A549 (cell line): ENCODE results near the gene FOXP3. TPM values are rescaled to one million over a fixed set of nuclear protein-coding genes. Genes with fewer than 3 reads are reported as not detected.

ENCODE experiments used
- ATAC-seq, 2 experiments: fragments of 200-7000 bp in 1 of 2; fragments of >200 bp in 1 of 2; cut with Nextera tagmentation in 1 of 2; cut with Tn5 transposase in 1 of 2; 3 replicates each; pipeline versions ENCODE4 v1.8.0 to v1.9.1; 2018 to 2020; ENCODE audit warnings: mild to moderate bottlenecking in 1 of 2, moderate library complexity in 1 of 2
- CTCF ChIA-PET: fragments of 300-600 bp; sonication (Branson Sonifier 250); formaldehyde crosslinking; extraction: SDS; loops from one replicate; lab custom pipeline; 2021; ENCODE audit warnings: antibody characterized with exemption, inconsistent platforms; lab: Yijun Ruan, JAX
- POLR2A ChIA-PET: fragments of 350-600 bp; formaldehyde crosslinking; extraction: SDS; loops from one replicate; lab custom pipeline; 2021; ENCODE audit warnings: antibody characterized with exemption, inconsistent platforms; lab: Yijun Ruan, JAX
- DNase-seq, 2 experiments: peaks; one replicate each; pipeline versions ENCODE4 v3.0.0 to v3.0.0-alpha.2; 2011 to 2016; ENCODE audit warnings: low read depth in 1 of 2, low spot score in 1 of 2
- FAIRE-seq: peaks from 2 replicates; lab custom pipeline; 2011; peaks lifted over from hg19 to GRCh38; lab: Jason Lieb, UNC
- H3K27ac ChIP-seq, 2 experiments: fragments of >200 bp; sonication (Bioruptor Twin); formaldehyde crosslinking; 3 replicates each; pipeline ENCODE4 v1.5.1; 2016 to 2017
- H3K4me1 ChIP-seq: fragments of >200 bp; sonication (Bioruptor Twin); formaldehyde crosslinking; 3 replicates; pipeline ENCODE4 v1.6.1; 2016
- H3K4me2 ChIP-seq: fragments of >200 bp; sonication (Bioruptor Twin); formaldehyde crosslinking; 3 replicates; pipeline ENCODE4 v1.6.1; 2016
- H3K4me3 ChIP-seq: fragments of >200 bp; sonication (Bioruptor Twin); formaldehyde crosslinking; 3 replicates; pipeline ENCODE4 v1.5.1; 2016
- H3K9me3 ChIP-seq: fragments of >200 bp; sonication (Bioruptor Twin); formaldehyde crosslinking; 3 replicates; pipeline ENCODE4 v1.6.1; 2016
- BHLHE40 ChIP-seq: IDR thresholded peaks from 2 replicates; pipeline ENCODE4 v1.6.1; 2012; ENCODE audit warnings: low read depth, low read length, inconsistent platforms
- CBX2 ChIP-seq: fragments of 200-600 bp; sonication (generic); IDR thresholded peaks from 2 replicates; pipeline ENCODE4 v1.6.1; 2016; ENCODE audit warnings: low read depth, mild to moderate bottlenecking, borderline replicate concordance
- CBX8 ChIP-seq: fragments of 200-600 bp; sonication (generic); IDR thresholded peaks from 2 replicates; pipeline ENCODE4 v1.6.1; 2016
- CHD2 ChIP-seq: fragments of 150-350 bp; IDR thresholded peaks from 2 replicates; pipeline ENCODE4 v1.6.1; 2014; ENCODE audit warnings: low read length; ENCODE audit not compliant: partially characterized antibody
- EHF ChIP-seq: fragments of 250-450 bp; sonication (Bioruptor Pico); IDR thresholded peaks from 2 replicates; pipeline ENCODE4 v1.5.0; 2020; ENCODE audit warnings: mild to moderate bottlenecking
- EP300 ChIP-seq, 2 experiments: fragments of >200 bp; sonication (Bioruptor Twin); formaldehyde crosslinking; IDR thresholded peaks; 2 replicates in 1 of 2; 3 replicates in 1 of 2; pipeline ENCODE4 v1.6.1; 2016 to 2017
- ESRRA ChIP-seq: fragments of 150-350 bp; IDR thresholded peaks from 2 replicates; pipeline ENCODE4 v1.6.1; 2014; ENCODE audit warnings: mild to moderate bottlenecking, low read length, borderline replicate concordance
- KDM1A ChIP-seq: fragments of 200-600 bp; sonication (generic); IDR thresholded peaks from 2 replicates; pipeline ENCODE4 v1.6.1; 2016; ENCODE audit warnings: low read depth, mild to moderate bottlenecking
- KDM5A ChIP-seq: fragments of 200-600 bp; sonication (generic); IDR thresholded peaks from 2 replicates; pipeline ENCODE4 v1.6.1; 2016; ENCODE audit warnings: antibody characterized with exemption, mild to moderate bottlenecking
- MAZ ChIP-seq: fragments of 150-350 bp; IDR thresholded peaks from 2 replicates; pipeline ENCODE4 v1.6.1; 2014; ENCODE audit warnings: antibody characterized with exemption, low read depth, low read length, borderline replicate concordance
- NR3C1 ChIP-seq: fragments of >200 bp; sonication (Bioruptor Twin); formaldehyde crosslinking; IDR thresholded peaks from 3 replicates; pipeline ENCODE4 v1.6.1; 2017
- POLR2AphosphoS2 ChIP-seq: conservative IDR thresholded peaks from 2 replicates; pipeline ENCODE4 v1.6.1; 2012; ENCODE audit warnings: low read length, improper control_type of control experiment, inconsistent platforms
- RARB ChIP-seq: fragments of 250-450 bp; sonication (Bioruptor Pico); IDR thresholded peaks from 2 replicates; pipeline ENCODE4 v1.8.0; 2021; ENCODE audit warnings: mild to moderate bottlenecking, moderate library complexity
- RCOR1 ChIP-seq: fragments of 150-350 bp; IDR thresholded peaks from 2 replicates; pipeline ENCODE4 v1.6.1; 2014; ENCODE audit warnings: antibody characterized with exemption, low read length, low read depth
- RFX5 ChIP-seq: fragments of 450-650 bp; IDR thresholded peaks from 2 replicates; pipeline ENCODE4 v1.7.1; 2014; ENCODE audit warnings: antibody characterized with exemption, mild to moderate bottlenecking, moderate library complexity
- TFCP2L1 ChIP-seq: fragments of 250-450 bp; sonication (Bioruptor Pico); IDR thresholded peaks from 2 replicates; pipeline ENCODE4 v1.5.0; 2021; ENCODE audit warnings: mild to moderate bottlenecking
- ZC3H11A ChIP-seq: fragments of 450-650 bp; IDR thresholded peaks from 2 replicates; pipeline ENCODE4 v1.6.1; 2014; ENCODE audit warnings: antibody characterized with exemption, mild to moderate bottlenecking
- ZFP36 ChIP-seq: fragments of 450-650 bp; IDR thresholded peaks from 2 replicates; pipeline ENCODE4 v1.6.1; 2014; ENCODE audit warnings: borderline replicate concordance; ENCODE audit not compliant: partially characterized antibody
- ZNF302 ChIP-seq: fragments of 250-450 bp; sonication (Bioruptor Pico); IDR thresholded peaks from 2 replicates; pipeline ENCODE4 v1.9.0; 2021; ENCODE audit warnings: inconsistent platforms, mild to moderate bottlenecking, moderate library complexity
- ZSCAN20 ChIP-seq: fragments of 250-450 bp; sonication (Bioruptor Pico); IDR thresholded peaks from 2 replicates; pipeline ENCODE4 v1.8.0; 2022; ENCODE audit warnings: mild to moderate bottlenecking, moderate library complexity
- WGBS: methylation state at CpG from one replicate; pipeline ENCODE4 v1.1.6; 2017; ENCODE audit errors: missing lambda C conversion rate; 5-methylcytosine and 5-hydroxymethylcytosine counted together
- polyA plus RNA-seq, 4 experiments: library from polyadenylated mRNA; depleted of rRNA in 3 of 4; stranded (reverse); fragments of >200 nt; fragmentation: RNase III in 1 of 4; extraction: RNeasy Plus Mini Kit Qiagen cat#74134 plus additional on column Dnase treatment in 1 of 4; gene quantifications; 2 replicates in 3 of 4; 3 replicates in 1 of 4; pipeline ENCODE4 v1.2.3, GENCODE V29; 2011 to 2017
- TF ChIP-seq, protein P1 (sequence below): fragments of 150-350 bp; IDR thresholded peaks from 2 replicates; pipeline ENCODE4 v1.6.1; 2014; ENCODE audit warnings: low read depth, mild to moderate bottlenecking, low read length
- TF ChIP-seq, protein P2 (sequence below): fragments of >200 bp; sonication (Bioruptor Twin); formaldehyde crosslinking; IDR thresholded peaks from 2 replicates; pipeline ENCODE4 v1.6.1; 2016
- TF ChIP-seq, protein P3 (sequence below): IDR thresholded peaks from 2 replicates; pipeline ENCODE4 v1.6.1; 2012; ENCODE audit warnings: low read depth, borderline replicate concordance
- TF ChIP-seq, protein P4 (sequence below): fragments of 250-450 bp; sonication (Bioruptor Pico); IDR thresholded peaks from 2 replicates; pipeline ENCODE4 v1.5.0; 2020; ENCODE audit warnings: low read depth, mild to moderate bottlenecking, moderate library complexity
- TF ChIP-seq, protein P5 (sequence below): fragments of 250-450 bp; sonication (Bioruptor Pico); IDR thresholded peaks from 2 replicates; pipeline ENCODE4 v1.5.0; 2021; ENCODE audit warnings: mild to moderate bottlenecking, moderate library complexity, borderline replicate concordance
- TF ChIP-seq, protein P6 (sequence below): IDR thresholded peaks from 2 replicates; pipeline ENCODE4 v1.6.1; 2012

The FOXP3 gene
- polyA plus RNA-seq, 2 of the 4 experiments (the other 2 are of a cell fraction) = 0.04 to 0.13 TPM

DNA sequence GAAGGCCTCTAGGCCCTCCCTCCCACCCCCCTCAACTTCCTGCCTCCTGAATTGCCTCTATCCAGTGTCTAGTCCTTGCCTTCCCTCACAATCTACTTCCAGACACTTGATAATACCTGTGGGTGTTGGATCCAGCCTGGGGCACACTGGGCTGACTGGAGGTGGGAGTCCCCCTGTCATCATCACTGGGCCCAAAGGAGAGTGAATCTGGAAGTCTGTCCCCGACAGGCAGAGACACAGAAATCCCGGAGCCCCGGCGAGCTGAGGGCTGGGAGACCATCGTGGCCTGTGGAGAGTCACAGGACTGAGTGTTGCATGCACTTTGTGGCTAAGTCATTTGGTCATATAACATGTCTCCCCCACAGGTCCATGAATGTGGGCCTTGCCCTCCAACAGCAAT, 56.1 kb downstream of the FOXP3 start:
- ChIA-PET POLR2A (no interaction called here), CTCF (no interaction called here)
- Histone ChIP-seq H3K9me3 (no peaks in the 10 kb centered on the region), H3K27ac (no peak overlapping the region), H3K4me3 (no peak overlapping the region)
- 100% methylated on average over 4 of the region's 5 CpGs for WGBS
- DNase-seq = no peak
- no peak for TF ChIP-seq CHD2
- no peak for TF ChIP-seq RFX5
- no peak for TF ChIP-seq NR3C1
- TF ChIP-seq MAZ = no peak
- TF ChIP-seq, protein P1, sequence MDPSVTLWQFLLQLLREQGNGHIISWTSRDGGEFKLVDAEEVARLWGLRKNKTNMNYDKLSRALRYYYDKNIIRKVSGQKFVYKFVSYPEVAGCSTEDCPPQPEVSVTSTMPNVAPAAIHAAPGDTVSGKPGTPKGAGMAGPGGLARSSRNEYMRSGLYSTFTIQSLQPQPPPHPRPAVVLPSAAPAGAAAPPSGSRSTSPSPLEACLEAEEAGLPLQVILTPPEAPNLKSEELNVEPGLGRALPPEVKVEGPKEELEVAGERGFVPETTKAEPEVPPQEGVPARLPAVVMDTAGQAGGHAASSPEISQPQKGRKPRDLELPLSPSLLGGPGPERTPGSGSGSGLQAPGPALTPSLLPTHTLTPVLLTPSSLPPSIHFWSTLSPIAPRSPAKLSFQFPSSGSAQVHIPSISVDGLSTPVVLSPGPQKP = no peak
- TF ChIP-seq CBX2 = no peak
- TF ChIP-seq RCOR1 = no peak
- TF ChIP-seq, protein P2, sequence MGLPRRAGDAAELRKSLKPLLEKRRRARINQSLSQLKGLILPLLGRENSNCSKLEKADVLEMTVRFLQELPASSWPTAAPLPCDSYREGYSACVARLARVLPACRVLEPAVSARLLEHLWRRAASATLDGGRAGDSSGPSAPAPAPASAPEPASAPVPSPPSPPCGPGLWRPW = no peak
- TF ChIP-seq, protein P3, sequence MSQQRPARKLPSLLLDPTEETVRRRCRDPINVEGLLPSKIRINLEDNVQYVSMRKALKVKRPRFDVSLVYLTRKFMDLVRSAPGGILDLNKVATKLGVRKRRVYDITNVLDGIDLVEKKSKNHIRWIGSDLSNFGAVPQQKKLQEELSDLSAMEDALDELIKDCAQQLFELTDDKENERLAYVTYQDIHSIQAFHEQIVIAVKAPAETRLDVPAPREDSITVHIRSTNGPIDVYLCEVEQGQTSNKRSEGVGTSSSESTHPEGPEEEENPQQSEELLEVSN = no peak
- TF ChIP-seq EHF (CRISPR knock-in tag) = no peak
- TF ChIP-seq KDM1A = no peak
- TF ChIP-seq BHLHE40 = no peak
- TF ChIP-seq, protein P4, sequence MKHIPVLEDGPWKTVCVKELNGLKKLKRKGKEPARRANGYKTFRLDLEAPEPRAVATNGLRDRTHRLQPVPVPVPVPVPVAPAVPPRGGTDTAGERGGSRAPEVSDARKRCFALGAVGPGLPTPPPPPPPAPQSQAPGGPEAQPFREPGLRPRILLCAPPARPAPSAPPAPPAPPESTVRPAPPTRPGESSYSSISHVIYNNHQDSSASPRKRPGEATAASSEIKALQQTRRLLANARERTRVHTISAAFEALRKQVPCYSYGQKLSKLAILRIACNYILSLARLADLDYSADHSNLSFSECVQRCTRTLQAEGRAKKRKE (CRISPR knock-in tag) = no peak
- TF ChIP-seq KDM5A = no peak
- TF ChIP-seq ZFP36 = no peak
- TF ChIP-seq, all 56 proteins: peak for 0
- no peaks in the 10 kb centered on the region for H3K4me1 ChIP-seq
- no peak for FAIRE-seq
- H3K4me2 ChIP-seq = no peak overlapping the region
- no peak for ATAC-seq

DNA sequence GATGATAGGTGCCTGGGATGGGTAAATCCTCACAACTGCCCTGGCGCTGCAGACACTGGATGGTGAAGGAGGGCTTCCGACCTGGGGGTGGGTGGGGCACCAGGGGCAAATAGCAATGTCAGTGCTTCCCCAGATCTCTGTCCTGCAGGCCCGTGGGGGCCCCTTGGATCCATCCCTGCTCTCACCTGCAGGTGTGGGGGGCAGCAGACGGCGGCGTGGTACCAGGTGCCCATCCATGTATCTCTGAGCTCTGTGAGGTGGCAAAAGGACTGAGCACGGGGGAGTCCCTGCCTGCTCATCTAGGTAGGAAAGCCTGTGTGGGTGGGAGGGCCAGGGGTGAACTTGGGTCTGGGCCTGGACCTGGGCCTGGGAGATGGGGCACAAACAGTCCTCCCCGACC, 58.0 kb downstream of the FOXP3 start:
- DNase-seq (no peak), ATAC-seq (no peak), FAIRE-seq (no peak)
- H3K4me3 ChIP-seq = no peak overlapping the region
- CTCF ChIA-PET = interaction anchor here (1.0 kb wide), 1 partner anchor 14 kb away, joined by 3 read pairs; no protein-coding TSS in a partner anchor
- no peak overlapping the region for H3K4me2 ChIP-seq
- WGBS = 60% methylated on average over 5 of the region's 8 CpGs
- POLR2A ChIA-PET = no interaction called here
- TF ChIP-seq POLR2AphosphoS2 = no peak
- TF ChIP-seq ZC3H11A = no peak
- TF ChIP-seq, protein P5, sequence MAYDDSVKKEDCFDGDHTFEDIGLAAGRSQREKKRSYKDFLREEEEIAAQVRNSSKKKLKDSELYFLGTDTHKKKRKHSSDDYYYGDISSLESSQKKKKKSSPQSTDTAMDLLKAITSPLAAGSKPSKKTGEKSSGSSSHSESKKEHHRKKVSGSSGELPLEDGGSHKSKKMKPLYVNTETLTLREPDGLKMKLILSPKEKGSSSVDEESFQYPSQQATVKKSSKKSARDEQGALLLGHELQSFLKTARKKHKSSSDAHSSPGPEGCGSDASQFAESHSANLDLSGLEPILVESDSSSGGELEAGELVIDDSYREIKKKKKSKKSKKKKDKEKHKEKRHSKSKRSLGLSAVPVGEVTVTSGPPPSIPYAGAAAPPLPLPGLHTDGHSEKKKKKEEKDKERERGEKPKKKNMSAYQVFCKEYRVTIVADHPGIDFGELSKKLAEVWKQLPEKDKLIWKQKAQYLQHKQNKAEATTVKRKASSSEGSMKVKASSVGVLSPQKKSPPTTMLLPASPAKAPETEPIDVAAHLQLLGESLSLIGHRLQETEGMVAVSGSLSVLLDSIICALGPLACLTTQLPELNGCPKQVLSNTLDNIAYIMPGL (CRISPR knock-in tag) = no peak
- TF ChIP-seq ZSCAN20 (CRISPR knock-in tag) = no peak
- TF ChIP-seq RFX5 = no peak
- TF ChIP-seq ZNF302 = no peak
- no peak for TF ChIP-seq RCOR1
- no peak for TF ChIP-seq RARB (CRISPR knock-in tag)
- no peak for TF ChIP-seq ZFP36
- TF ChIP-seq ESRRA = no peak
- TF ChIP-seq BHLHE40 = no peak
- TF ChIP-seq, protein P2 = no peak
- no peak for TF ChIP-seq EP300 (IDR thresholded peaks at IDR 0.05)
- TF ChIP-seq NR3C1 = no peak
- TF ChIP-seq, protein P6, sequence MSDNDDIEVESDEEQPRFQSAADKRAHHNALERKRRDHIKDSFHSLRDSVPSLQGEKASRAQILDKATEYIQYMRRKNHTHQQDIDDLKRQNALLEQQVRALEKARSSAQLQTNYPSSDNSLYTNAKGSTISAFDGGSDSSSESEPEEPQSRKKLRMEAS = no peak
- no peak for TF ChIP-seq CBX8
- TF ChIP-seq TFCP2L1 (CRISPR knock-in tag) = no peak
- no peak for TF ChIP-seq CBX2
- no peak for TF ChIP-seq CHD2
- H3K4me1 ChIP-seq = no peaks in the 10 kb centered on the region
- no peak overlapping the region for H3K27ac ChIP-seq
- no peaks in the 10 kb centered on the region for H3K9me3 ChIP-seq
